ENCODE results near the gene OR5W2.
"Not testable (repeated sequence)": the region's sequence is repeated elsewhere in the genome, so short reads cannot be mapped to it uniquely, and the experiment has no call there.

OR5W2 gene

GRCh38 chr11:55914482-55914881, at the start of gene OR5W2:
OR5W2 (minus strand) TSS chr11:55914582; CDS start chr11:55914582, 0 bp downstream.
- DNase-seq, result no peak

- DNase-seq, result no peak
Observed at GRCh38 chr11:55956521-55956920, 42.1 kb upstream of the OR5W2 start.

- DNase-seq, result no peak
Observed at GRCh38 chr11:55949330-55949729, 34.9 kb upstream of the OR5W2 start.

- DNase-seq, result no peak
Observed at GRCh38 chr11:55942785-55943392, 28.5 kb upstream of the OR5W2 start.

GRCh38 chr11:55936300-55936699, 21.9 kb upstream of the OR5W2 start, which contains the start of gene OR5I1:
OR5I1 (minus strand) TSS chr11:55936400; CDS start chr11:55936400, 0 bp downstream.
- no peak for DNase-seq

- DNase-seq, result no peak
Observed at GRCh38 chr11:55920537-55920936, 6.2 kb upstream of the OR5W2 start.

- DNase-seq, result no peak
Observed at GRCh38 chr11:55902308-55902707, 12.1 kb downstream of the OR5W2 start.

GRCh38 chr11:55895216-55895615, 19.2 kb downstream of the OR5W2 start:
- no peak for DNase-seq

GRCh38 chr11:55885481-55885880, 28.9 kb downstream of the OR5W2 start:
- DNase-seq, result not testable (repeated sequence)

- not testable (repeated sequence) for DNase-seq
Observed at GRCh38 chr11:55884995-55885394, 29.4 kb downstream of the OR5W2 start.

- not testable (repeated sequence) for DNase-seq
Observed at GRCh38 chr11:55882997-55883396, 31.4 kb downstream of the OR5W2 start, which contains the start of gene TRIM51. TRIM51 (plus strand) TSS chr11:55883297; CDS start chr11:55885429, 2,132 bp downstream.

GRCh38 chr11:55873146-55873545, 41.2 kb downstream of the OR5W2 start:
- not testable (repeated sequence) for DNase-seq

GRCh38 chr11:55872731-55873130, 41.7 kb downstream of the OR5W2 start:
- not testable (repeated sequence) for DNase-seq

GRCh38 chr11:55867354-55867753, 47.0 kb downstream of the OR5W2 start:
- not testable (repeated sequence) for DNase-seq

Data from 8988T (cell line).